GM12872 (cell line): Measurements from ENCODE around the gene KARS1.

ENCODE experiments used
- CTCF ChIP-seq: IDR thresholded peaks from 3 replicates; pipeline ENCODE4 v1.5.1; 2011; ENCODE audit warnings: low read depth, mild to moderate bottlenecking, low read length, moderate library complexity; ENCODE audit not compliant: insufficient read depth

The KARS1 gene

DNA sequence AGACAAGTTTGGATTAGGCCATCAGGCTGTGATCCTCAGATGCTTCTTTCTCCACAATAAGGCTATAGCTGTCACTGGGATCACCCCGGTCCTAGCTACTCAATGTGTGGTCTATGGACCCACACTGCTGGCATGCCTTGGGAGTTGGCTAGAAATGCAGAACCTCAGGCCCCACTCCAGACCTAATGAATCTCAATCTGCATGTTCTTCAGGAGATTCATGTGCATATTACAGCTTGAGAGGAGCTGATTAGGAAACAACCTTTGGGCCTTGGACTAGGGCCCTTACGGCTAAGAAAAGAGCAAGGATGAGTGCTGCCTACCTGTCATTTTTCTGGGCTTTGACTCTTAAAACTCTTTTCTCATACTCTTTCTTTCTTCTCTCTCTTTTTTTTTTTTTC lies 31.8 kb downstream of the KARS1 start:
- TF ChIP-seq CTCF: no peak

DNA sequence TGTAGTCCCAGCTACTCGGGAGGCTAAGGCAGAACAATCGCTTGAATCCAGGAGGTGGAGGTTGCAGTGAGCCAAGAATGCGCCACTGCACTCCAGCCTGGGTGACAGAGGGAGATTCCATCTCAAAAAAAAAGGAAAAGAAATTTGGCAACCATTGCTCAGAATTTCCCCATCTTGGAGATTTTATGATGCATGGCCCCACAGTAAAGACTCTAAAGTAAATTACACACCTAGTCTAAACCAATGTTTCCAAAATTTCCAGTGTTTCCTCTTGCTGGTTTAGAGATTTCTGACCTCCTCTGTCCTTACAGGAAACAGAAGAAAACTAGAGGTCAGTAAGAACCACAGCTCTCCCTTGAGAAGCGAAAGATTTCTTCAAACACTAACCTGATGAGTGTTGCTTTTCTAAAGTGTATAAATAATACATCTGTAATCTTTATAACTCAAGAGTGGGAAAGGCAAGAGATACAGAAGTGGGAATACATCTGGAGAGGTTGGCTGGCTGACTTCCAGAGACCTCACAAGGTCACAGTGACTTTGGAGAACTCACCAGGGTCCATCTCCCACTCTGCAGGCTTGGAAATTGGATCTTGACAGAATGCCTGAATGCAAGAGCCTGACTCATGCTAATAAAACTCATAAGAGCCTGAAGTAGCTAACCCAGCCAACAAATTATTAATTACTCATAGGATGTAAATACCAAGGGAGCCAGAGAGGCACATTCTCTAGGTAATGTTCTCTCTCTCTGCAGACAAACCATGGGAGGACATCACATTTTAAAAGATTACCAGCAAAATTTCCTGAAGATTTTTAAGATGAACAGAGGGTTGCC lies 33.2 kb downstream of the KARS1 start:
- no peak for TF ChIP-seq CTCF

- no peak for TF ChIP-seq CTCF
Measured at GRCh38 chr16:75606507-75606906, 41.0 kb downstream of the KARS1 start.

DNA sequence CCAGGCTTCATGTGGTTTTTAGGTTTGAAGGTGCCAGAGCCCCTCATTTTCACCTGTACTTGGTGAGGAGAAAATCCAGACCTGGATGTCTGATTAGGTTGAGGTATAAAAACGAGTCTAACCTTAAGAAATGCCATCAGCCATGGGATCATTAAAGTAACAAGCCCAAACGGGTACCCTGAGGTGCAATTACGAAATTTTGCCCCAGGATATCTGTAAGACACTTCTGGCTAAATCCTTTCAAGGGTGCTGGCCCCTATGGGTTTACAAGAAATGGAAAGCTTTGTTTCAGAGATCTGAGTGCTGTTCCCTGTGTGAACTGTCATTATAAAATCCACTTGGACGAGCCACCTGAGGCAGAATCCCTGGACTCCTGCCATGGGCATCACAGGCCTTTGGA lies 44.2 kb downstream of the KARS1 start:
- TF ChIP-seq CTCF: no peak

DNA sequence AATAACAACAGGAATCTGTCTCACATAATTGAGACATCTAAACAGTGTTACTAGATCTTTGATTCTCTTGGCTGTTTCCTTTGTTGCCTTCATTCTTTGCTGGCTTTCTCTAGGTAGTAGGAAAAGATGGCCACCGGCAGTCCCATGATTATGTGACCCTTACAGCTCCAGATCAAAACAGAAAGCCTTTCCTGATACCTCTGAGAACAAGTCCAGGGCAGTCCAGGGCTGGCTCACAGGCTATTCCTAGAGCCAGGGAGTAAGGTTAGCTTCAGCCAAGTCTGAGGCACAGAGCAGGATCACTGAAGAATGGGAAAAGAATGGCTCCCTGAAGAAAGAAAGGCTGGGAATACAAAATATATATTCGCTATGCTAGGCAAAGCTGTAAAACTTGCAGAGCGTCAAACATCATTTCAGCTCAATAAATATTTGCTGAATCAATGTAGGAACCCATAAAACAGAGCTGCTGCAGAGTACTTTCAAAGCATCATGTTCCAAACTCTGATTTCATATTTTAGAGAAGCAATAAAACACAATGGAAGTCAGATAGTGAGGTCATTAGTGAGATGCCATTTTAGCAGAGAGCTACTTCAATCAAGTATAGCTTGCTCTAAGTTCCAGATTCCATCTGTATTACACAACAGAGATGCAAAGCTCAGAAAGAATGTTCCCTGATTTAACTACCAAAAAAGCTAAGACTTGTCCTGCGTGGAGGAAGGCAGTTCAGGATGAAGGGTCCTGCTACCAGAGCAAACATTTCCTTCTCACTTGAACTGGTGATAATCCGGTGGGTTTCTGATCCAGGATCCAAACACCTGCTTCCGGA lies 47.8 kb downstream of the KARS1 start:
- TF ChIP-seq CTCF: no peak

GRCh38 chr16:75593825-75594820 lies 53.3 kb downstream of the KARS1 start:
- TF ChIP-seq CTCF: no peak
